ENCODE measurements around the gene TMEM245.

- TF ChIP-seq CTCF (IDR thresholded peaks at IDR 0.05 in 4 of 5, conservative IDR thresholded peaks at IDR 0.05 in 1 of 5) (no peak), POLR2A (IDR thresholded peaks at IDR 0.05) (no peak)
These were observed 82.7 kb downstream of the TMEM245 start for GRCh38 chr9:109036744-109037680.

Measured in gastrocnemius medialis (tissue), 4 donors.